Mesothelial cell of epicardium (in vitro differentiated cells): Measurements from ENCODE around the gene B3GNT9. TPM values are rescaled to one million over a fixed set of nuclear protein-coding genes. Genes with fewer than 3 reads are reported as not detected.
A peak's percentile ranks its signal among the peaks of the same experiment; 100 is the strongest.

Source experiments
- DNase-seq, 2 experiments: peaks; one replicate each; pipeline ENCODE4 v3.0.0; 2021; ENCODE audit warnings: low spot score in 2 of 2; ENCODE audit not compliant: unreplicated experiment in 2 of 2
- H3K27ac Mint-ChIP-seq: 2 replicates; pipeline ENCODE4 v1.8.0; 2021; ENCODE audit warnings: mixed read lengths
- H3K27me3 Mint-ChIP-seq: 2 replicates; pipeline ENCODE4 v1.8.0; 2021; ENCODE audit warnings: low read depth, mixed read lengths
- H3K36me3 Mint-ChIP-seq: 2 replicates; pipeline ENCODE4 v1.8.0; 2021; ENCODE audit warnings: mixed read lengths
- H3K4me1 Mint-ChIP-seq: 2 replicates; pipeline ENCODE4 v1.8.0; 2021; ENCODE audit warnings: mixed read lengths
- H3K4me3 Mint-ChIP-seq: 2 replicates; pipeline ENCODE4 v1.8.0; 2021; ENCODE audit warnings: mild to moderate bottlenecking, moderate library complexity, mixed read lengths
- H3K9me3 Mint-ChIP-seq: 2 replicates; pipeline ENCODE4 v1.8.0; 2021; ENCODE audit warnings: mixed read lengths
- CTCF ChIP-seq: fragments of 200-600 bp; sonication (generic); IDR thresholded peaks from one replicate; pipeline ENCODE4 v1.5.0; 2021; ENCODE audit warnings: antibody characterized with exemption; ENCODE audit not compliant: unreplicated experiment
- total RNA-seq: library from RNA; stranded (reverse); gene quantifications from 3 replicates; pipeline ENCODE4 v1.2.1, GENCODE V29; 2021

Gene B3GNT9
- total RNA-seq, 1 donor from 2014 or later, result 20.6 TPM

- no peaks in the 10 kb centered on the region for H3K9me3 Mint-ChIP-seq
- no peak for DNase-seq
- H3K36me3 Mint-ChIP-seq, result no peaks in the 10 kb centered on the region
- H3K27me3 Mint-ChIP-seq, result peaks cover 95% of the 10 kb centered on the region
- peak overlapping the region; percentile 20 for H3K4me3 Mint-ChIP-seq
- TF ChIP-seq CTCF, result no peak
- no peak overlapping the region for H3K27ac Mint-ChIP-seq
- peaks cover 24% of the 10 kb centered on the region for H3K4me1 Mint-ChIP-seq
Measured at GRCh38 chr16:67161595-67162058, 10.8 kb upstream of the B3GNT9 start.

GRCh38 chr16:67158637-67159600 lies 8.1 kb upstream of the B3GNT9 start:
- H3K9me3 Mint-ChIP-seq, result no peaks in the 10 kb centered on the region
- DNase-seq, result no peak
- H3K4me3 Mint-ChIP-seq, result peak overlapping the region; percentile 77
- H3K27me3 Mint-ChIP-seq, result peaks cover 94% of the 10 kb centered on the region
- peak; percentile 2 for TF ChIP-seq CTCF
- H3K36me3 Mint-ChIP-seq, result no peaks in the 10 kb centered on the region
- peak overlapping the region; percentile 34 for H3K27ac Mint-ChIP-seq
- peaks cover 18% of the 10 kb centered on the region for H3K4me1 Mint-ChIP-seq

- H3K9me3 Mint-ChIP-seq, result no peaks in the 10 kb centered on the region
- no peak for DNase-seq
- no peak for TF ChIP-seq CTCF
- H3K36me3 Mint-ChIP-seq, result no peaks in the 10 kb centered on the region
- H3K4me1 Mint-ChIP-seq, result peaks cover 18% of the 10 kb centered on the region
- peak overlapping the region; percentile 51 for H3K4me3 Mint-ChIP-seq
- no peak overlapping the region for H3K27ac Mint-ChIP-seq
- H3K27me3 Mint-ChIP-seq, result peaks cover 94% of the 10 kb centered on the region
Measured at GRCh38 chr16:67157892-67158635, 7.3 kb upstream of the B3GNT9 start.

GRCh38 chr16:67157106-67157748 lies 6.4 kb upstream of the B3GNT9 start:
- peaks cover 91% of the 10 kb centered on the region for H3K27me3 Mint-ChIP-seq

More at GRCh38 chr16:67157106-67157748, 6.4 kb upstream of the B3GNT9 start:
- Mint-ChIP-seq H3K36me3 (no peaks in the 10 kb centered on the region), H3K4me1 (peaks cover 14% of the 10 kb centered on the region), H3K4me3 (no peak overlapping the region), H3K27ac (no peak overlapping the region), H3K9me3 (no peaks in the 10 kb centered on the region)
- TF ChIP-seq CTCF, result no peak
- no peak for DNase-seq
